ENCODE measurements around the gene ZNF318. TPM values are rescaled to one million over a fixed set of nuclear protein-coding genes. Genes with fewer than 3 reads are reported as not detected.
"Not testable (repeated sequence)": the region's sequence is repeated elsewhere in the genome, so short reads cannot be mapped to it uniquely, and the experiment has no call there.

ZNF318 gene
- total RNA-seq, 1 donor: 22.9 TPM

DNA sequence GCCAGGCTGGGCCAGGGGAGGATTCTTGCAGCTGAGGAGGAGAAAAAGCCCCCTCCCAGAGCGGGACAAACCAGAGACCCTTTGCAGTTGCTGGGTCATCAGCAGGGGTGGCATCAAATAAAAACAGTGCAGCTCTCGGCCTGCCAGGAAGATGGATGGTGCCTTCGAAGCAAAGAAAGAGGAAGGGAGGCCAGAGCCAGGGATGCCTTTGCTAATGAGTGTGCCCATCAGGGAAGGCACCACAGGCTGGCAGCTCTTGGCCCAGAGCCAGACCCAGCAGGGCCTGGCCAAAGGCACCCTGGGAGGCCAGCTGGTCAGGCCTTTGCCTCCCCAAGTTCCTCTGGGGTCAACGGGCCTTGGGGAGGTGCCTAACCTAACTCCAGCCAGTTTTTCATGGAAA, 26.3 kb upstream of the ZNF318 start:
- H3K4me3 ChIP-seq (ENCODE audit: low read length): no peak overlapping the region
- no peaks in the 10 kb centered on the region for H3K9me3 ChIP-seq (ENCODE audit: low read depth, low read length)
- peaks cover 17% of the 10 kb centered on the region for H3K27me3 ChIP-seq (ENCODE audit: insufficient read depth, low read length)
- peaks cover 27% of the 10 kb centered on the region for H3K4me1 ChIP-seq (ENCODE audit: insufficient read depth, low read length)

- H3K4me1 ChIP-seq (ENCODE audit: insufficient read depth, low read length): peaks cover 34% of the 10 kb centered on the region
Observed at GRCh38 chr6:43394982-43395381, 25.5 kb upstream of the ZNF318 start.

DNA sequence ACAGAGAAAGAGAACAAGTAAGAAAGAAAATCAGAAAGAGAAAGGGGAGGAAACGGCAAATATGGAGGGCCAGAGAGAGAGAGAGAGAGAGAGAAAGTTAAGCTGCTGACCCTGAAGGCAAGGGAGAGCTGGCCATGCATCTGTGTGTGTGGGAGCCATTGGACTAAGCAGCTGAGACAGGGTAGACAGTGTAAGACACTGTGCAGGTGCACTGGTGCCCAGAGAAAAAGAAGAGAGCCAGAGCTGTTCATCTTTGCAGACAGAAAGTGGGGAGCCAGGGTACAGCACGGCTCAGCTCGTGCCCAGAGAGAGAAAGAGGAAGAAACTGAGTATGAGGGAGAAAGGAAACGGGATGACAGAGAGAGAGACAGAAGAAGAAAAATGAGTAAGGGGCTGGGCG, 24.2 kb upstream of the ZNF318 start:
- Histone ChIP-seq H3K4me3 (ENCODE audit: low read length) (no peak overlapping the region), H3K27me3 (ENCODE audit: insufficient read depth, low read length) (peaks cover 35% of the 10 kb centered on the region), H3K9me3 (ENCODE audit: low read depth, low read length) (no peaks in the 10 kb centered on the region), H3K4me1 (ENCODE audit: insufficient read depth, low read length) (peaks cover 34% of the 10 kb centered on the region)

More at GRCh38 chr6:43394982-43395381, 25.5 kb upstream of the ZNF318 start:
- no peak overlapping the region for H3K4me3 ChIP-seq (ENCODE audit: low read length)
- no peaks in the 10 kb centered on the region for H3K9me3 ChIP-seq (ENCODE audit: low read depth, low read length)
- peaks cover 23% of the 10 kb centered on the region for H3K27me3 ChIP-seq (ENCODE audit: insufficient read depth, low read length)

DNA sequence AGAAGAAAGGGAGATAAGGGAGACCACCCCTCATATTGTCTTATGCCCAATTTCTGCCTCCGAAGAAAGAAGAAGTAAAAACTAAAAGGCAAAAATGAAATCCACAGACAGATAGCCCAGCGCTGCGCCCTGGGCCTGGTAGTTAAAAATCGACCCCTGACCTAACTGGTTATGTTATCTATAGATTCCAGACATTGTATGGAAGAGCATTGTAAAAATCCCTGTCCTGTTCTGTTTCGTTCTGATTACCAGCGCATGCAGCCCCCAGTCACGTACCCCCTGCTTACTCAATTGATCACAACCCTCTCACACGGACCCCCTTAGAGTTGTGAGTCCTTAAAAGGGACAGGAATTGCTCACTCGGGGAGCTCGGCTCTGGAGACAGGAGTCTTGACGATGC, 23.7 kb upstream of the ZNF318 start:
- H3K27me3 ChIP-seq (ENCODE audit: insufficient read depth, low read length): peaks cover 36% of the 10 kb centered on the region
- H3K9me3 ChIP-seq (ENCODE audit: low read depth, low read length); H3K4me3 ChIP-seq (ENCODE audit: low read length): not testable (repeated sequence)
- H3K4me1 ChIP-seq (ENCODE audit: insufficient read depth, low read length): peaks cover 34% of the 10 kb centered on the region

GRCh38 chr6:43391440-43392031, 22.1 kb upstream of the ZNF318 start:
- Histone ChIP-seq H3K9me3 (ENCODE audit: low read depth, low read length) (no peaks in the 10 kb centered on the region), H3K27me3 (ENCODE audit: insufficient read depth, low read length) (peaks cover 38% of the 10 kb centered on the region), H3K4me3 (ENCODE audit: low read length) (no peak overlapping the region), H3K4me1 (ENCODE audit: insufficient read depth, low read length) (peaks cover 34% of the 10 kb centered on the region)

GRCh38 chr6:43390753-43391439, 21.4 kb upstream of the ZNF318 start:
- Histone ChIP-seq H3K4me1 (ENCODE audit: insufficient read depth, low read length) (peaks cover 39% of the 10 kb centered on the region), H3K27me3 (ENCODE audit: insufficient read depth, low read length) (peaks cover 38% of the 10 kb centered on the region)
- not testable (repeated sequence) for H3K4me3 ChIP-seq (ENCODE audit: low read length); H3K9me3 ChIP-seq (ENCODE audit: low read depth, low read length)

DNA sequence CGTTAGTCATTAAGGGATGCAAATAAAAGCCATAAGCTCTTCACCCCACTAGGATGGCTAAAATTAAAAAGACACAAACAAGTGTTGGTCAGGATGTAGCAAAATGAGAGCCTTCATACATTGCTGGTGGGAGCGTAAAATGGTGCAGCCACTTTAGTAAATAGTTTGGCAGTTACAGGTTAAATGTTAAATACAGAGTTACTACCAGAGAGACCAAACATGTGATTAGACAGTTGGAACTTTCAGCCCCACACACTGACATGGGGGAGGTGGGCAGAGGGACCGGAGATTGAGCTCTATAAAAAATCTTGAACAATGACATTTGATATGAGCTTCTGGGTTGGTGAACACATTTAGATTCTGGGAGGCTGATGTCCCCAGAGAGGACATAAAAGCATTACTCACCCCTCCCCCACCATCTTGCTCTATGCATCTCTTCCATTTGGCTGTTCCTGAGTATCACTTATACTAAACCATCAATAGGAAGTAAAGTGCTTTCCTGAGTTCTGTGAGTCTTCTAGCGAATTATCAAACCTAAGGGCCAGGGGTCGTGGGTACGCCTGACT, 20.4 kb upstream of the ZNF318 start:
- Histone ChIP-seq H3K4me1 (ENCODE audit: insufficient read depth, low read length) (peaks cover 47% of the 10 kb centered on the region), H3K4me3 (ENCODE audit: low read length) (no peak overlapping the region), H3K9me3 (ENCODE audit: low read depth, low read length) (no peaks in the 10 kb centered on the region), H3K27me3 (ENCODE audit: insufficient read depth, low read length) (peaks cover 38% of the 10 kb centered on the region)

DNA sequence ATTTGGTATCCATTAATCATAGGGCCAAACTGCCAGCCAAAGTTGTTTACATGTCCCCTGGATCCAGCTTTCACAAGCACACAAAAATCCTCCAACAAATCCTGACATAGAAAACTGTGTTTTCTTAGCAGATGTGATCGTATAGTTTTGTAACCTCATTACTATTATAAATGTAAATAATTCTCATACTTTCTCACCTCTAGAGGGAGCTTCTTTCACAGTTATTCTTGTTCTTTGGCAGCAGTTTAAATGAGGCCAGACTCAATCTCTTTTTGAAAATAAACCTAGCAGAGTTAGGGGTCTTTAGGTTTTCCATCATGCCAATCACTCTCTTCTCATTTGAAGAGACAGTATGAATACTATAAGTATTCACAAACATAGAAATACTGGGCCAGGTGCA, 17.0 kb upstream of the ZNF318 start:
- Histone ChIP-seq H3K4me1 (ENCODE audit: insufficient read depth, low read length) (peaks cover 57% of the 10 kb centered on the region), H3K9me3 (ENCODE audit: low read depth, low read length) (no peaks in the 10 kb centered on the region), H3K4me3 (ENCODE audit: low read length) (no peak overlapping the region), H3K27me3 (ENCODE audit: insufficient read depth, low read length) (peaks cover 25% of the 10 kb centered on the region)

- H3K27me3 ChIP-seq (ENCODE audit: insufficient read depth, low read length): peaks cover 5% of the 10 kb centered on the region
- no peak overlapping the region for H3K4me3 ChIP-seq (ENCODE audit: low read length)
- H3K4me1 ChIP-seq (ENCODE audit: insufficient read depth, low read length): peaks cover 54% of the 10 kb centered on the region
- H3K9me3 ChIP-seq (ENCODE audit: low read depth, low read length): no peaks in the 10 kb centered on the region
Observed at GRCh38 chr6:43383021-43383667, 13.7 kb upstream of the ZNF318 start.

DNA sequence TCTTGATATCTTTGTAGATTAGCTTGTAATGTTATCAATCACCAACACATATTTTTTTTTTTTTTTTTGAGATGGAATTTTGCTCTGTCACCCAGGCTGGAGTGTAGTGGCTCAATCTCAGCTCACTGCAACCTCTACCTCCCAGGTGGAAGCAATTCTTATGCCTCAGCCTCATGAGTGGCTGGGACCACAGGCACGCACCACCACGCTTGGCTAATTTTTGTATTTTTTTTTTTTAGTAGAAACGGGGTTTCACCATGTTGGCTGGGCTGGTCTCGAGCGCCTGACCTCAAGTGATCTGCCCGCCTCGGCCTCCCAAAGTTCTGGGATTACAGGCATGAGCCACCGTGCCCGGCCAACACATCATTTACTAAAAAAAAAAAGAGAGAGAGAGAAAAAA, 11.4 kb upstream of the ZNF318 start:
- H3K4me1 ChIP-seq (ENCODE audit: insufficient read depth, low read length): peaks cover 53% of the 10 kb centered on the region
- H3K27me3 ChIP-seq (ENCODE audit: insufficient read depth, low read length); H3K4me3 ChIP-seq (ENCODE audit: low read length); H3K9me3 ChIP-seq (ENCODE audit: low read depth, low read length): not testable (repeated sequence)

GRCh38 chr6:43378631-43379030, 9.2 kb upstream of the ZNF318 start:
- Histone ChIP-seq H3K4me3 (ENCODE audit: low read length) (no peak overlapping the region), H3K4me1 (ENCODE audit: insufficient read depth, low read length) (peaks cover 35% of the 10 kb centered on the region), H3K9me3 (ENCODE audit: low read depth, low read length) (no peaks in the 10 kb centered on the region), H3K27me3 (ENCODE audit: insufficient read depth, low read length) (peaks cover 3% of the 10 kb centered on the region)

DNA sequence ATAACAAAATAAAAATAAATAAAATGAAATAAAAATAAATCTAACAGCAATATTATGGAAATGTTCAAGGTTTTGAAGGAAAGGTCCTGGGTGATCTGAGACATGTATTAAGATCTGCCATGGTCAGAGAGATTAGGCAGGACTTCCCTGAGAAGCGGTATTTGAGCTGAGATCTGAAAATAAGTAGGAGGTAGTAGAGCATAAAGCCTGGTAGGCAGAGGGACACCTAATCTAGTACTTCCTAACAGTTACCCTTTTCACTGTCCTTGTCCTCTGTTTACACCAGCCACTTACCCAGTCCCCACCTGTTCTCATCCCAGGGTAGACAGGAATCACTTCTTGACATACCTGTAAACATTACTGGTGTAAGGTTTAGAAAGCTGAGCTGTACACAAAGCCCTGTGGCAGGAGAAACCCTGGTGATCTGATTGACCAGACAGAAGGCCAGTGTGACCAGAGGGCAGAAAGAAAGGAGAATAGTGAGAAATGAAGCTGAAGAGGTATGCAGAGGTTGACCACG, 8.3 kb upstream of the ZNF318 start:
- no peaks in the 10 kb centered on the region for H3K9me3 ChIP-seq (ENCODE audit: low read depth, low read length)
- no peak overlapping the region for H3K4me3 ChIP-seq (ENCODE audit: low read length)
- peaks cover 3% of the 10 kb centered on the region for H3K27me3 ChIP-seq (ENCODE audit: insufficient read depth, low read length)
- peaks cover 28% of the 10 kb centered on the region for H3K4me1 ChIP-seq (ENCODE audit: insufficient read depth, low read length)

DNA sequence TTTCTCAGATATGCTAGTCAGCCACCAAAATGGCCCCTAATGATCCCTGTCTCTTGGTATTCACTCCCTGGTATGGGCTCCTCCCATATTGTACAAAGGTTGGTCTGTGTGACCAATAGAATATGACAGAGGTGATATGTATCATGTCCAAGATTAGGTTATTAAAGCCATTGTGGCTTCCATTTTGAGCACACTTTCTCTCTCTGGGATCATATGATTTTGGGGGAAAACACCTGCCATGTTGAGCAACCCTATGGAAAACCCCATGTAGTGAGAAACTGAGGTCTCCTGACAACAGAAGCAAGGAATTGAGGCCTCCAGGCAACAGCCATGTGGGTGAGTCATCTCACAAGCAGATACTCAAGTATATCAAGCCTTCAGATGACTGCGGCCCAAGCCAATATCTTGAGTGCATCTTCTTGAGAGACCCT, 7.1 kb upstream of the ZNF318 start:
- H3K9me3 ChIP-seq (ENCODE audit: low read depth, low read length): no peaks in the 10 kb centered on the region
- H3K4me1 ChIP-seq (ENCODE audit: insufficient read depth, low read length): peaks cover 16% of the 10 kb centered on the region
- H3K4me3 ChIP-seq (ENCODE audit: low read length): no peak overlapping the region
- peaks cover 3% of the 10 kb centered on the region for H3K27me3 ChIP-seq (ENCODE audit: insufficient read depth, low read length)

DNA sequence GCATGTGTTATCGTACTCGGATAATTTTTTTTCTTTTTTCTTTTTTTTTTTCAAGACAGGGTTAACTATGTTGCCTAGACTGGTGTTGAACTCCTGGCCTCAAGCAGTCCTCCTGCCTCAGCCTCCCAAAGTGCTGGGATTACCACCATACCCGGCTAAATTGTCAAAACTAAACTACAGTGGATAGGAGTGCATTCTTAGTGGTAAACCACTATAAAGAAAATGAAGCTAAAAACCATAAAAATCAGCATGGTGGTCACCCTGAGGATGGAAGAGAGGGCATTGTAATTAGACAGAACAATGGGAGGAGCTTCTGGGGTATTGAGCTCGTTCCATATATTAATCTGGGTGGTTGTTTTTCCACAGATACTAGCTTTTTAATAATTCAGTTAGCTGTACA, 6.2 kb upstream of the ZNF318 start:
- Histone ChIP-seq H3K4me3 (ENCODE audit: low read length) (no peak overlapping the region), H3K4me1 (ENCODE audit: insufficient read depth, low read length) (peaks cover 15% of the 10 kb centered on the region), H3K27me3 (ENCODE audit: insufficient read depth, low read length) (peaks cover 3% of the 10 kb centered on the region), H3K9me3 (ENCODE audit: low read depth, low read length) (no peaks in the 10 kb centered on the region)

DNA sequence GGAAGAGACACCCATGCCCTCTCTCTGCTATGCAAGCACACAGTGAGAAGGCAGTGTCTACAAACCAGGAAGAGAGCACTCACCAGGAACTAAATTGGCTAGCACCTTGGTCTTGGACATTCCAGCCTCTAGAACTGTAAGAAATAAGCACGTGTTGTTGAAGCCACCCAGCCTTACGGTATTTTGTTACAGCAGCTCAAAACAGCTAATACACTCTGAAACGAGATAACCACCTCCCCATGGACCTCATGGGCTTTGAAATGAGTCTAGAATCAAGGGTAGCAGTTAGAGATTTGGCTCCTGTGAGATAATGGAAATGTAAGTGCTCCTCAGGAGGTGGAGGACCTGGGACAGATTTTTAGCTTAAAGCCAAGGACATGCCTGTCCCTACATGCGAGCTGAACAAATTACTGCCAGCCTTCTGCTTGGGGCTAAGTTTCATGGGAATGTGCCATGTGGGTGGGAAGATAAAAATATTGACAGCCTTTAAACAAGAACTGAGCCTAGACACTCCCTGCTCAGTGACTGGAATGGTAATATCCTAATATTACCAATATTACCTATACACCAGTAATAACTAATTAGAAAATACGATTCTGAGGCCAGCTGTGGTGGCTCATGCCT, 3.9 kb upstream of the ZNF318 start:
- no peaks in the 10 kb centered on the region for H3K27me3 ChIP-seq (ENCODE audit: insufficient read depth, low read length)
- H3K4me3 ChIP-seq (ENCODE audit: low read length): no peak overlapping the region
- peaks cover 24% of the 10 kb centered on the region for H3K4me1 ChIP-seq (ENCODE audit: insufficient read depth, low read length)
- H3K9me3 ChIP-seq (ENCODE audit: low read depth, low read length): no peaks in the 10 kb centered on the region
